H7 (cell line): ENCODE data around the gene CFAP210. TPM values are rescaled to one million over a fixed set of nuclear protein-coding genes. Genes with fewer than 3 reads are reported as not detected.

ENCODE experiments used
- DNase-seq: peaks from one replicate; pipeline ENCODE4 v3.0.0; 2012
- H3K27me3 ChIP-seq: 2 replicates; pipeline ENCODE4 v1.6.0; 2011; ENCODE audit warnings: mild to moderate bottlenecking, low read length; ENCODE audit not compliant: control insufficient read depth, insufficient read depth
- H3K36me3 ChIP-seq: replicated peaks from 2 replicates; pipeline ENCODE4 v1.5.1; 2011; ENCODE audit warnings: low read length; ENCODE audit not compliant: control insufficient read depth, insufficient read depth
- H3K4me3 ChIP-seq: 2 replicates; pipeline ENCODE4 v1.5.1; 2011; ENCODE audit warnings: low read depth, mild to moderate bottlenecking, control low read depth, low read length, moderate library complexity; ENCODE audit not compliant: insufficient read depth
- total RNA-seq: library from RNA; depleted of rRNA; stranded (reverse); fragments of >200 nt; shearing (Covaris generic); gene quantifications from 2 replicates; pipeline ENCODE4 v1.2.3, GENCODE V29; 2014; rRNA removed

The CFAP210 gene, protein sequence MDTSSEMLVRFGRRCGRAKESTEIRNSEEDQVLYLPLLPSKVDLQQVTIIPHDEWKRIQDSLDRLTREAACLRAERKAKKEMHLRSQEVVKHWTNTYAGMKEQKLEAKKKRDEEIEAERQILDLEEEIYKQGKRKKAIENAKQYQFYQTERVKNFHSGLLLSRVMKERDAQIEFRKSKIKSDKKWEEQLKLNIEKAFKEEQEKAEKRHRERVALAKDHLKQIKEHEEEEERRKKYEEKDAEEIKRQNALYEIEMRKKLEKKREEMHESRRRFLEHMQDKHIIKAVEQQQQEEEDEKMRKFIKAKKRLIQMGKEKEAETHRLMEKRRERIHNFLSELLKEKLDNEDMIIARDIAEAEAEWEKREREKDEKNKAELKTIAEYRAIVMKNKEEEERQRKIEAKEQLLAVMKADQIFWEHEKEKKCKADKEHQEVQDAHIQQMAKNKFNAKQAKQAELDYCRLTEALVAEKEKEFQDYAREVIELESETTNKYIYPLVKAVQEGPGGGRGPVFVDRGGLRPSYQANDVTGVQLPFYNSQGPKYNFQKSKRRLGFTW
- 0.28 TPM in 1 of 2 replicates, not detected in the other for total RNA-seq

DNA sequence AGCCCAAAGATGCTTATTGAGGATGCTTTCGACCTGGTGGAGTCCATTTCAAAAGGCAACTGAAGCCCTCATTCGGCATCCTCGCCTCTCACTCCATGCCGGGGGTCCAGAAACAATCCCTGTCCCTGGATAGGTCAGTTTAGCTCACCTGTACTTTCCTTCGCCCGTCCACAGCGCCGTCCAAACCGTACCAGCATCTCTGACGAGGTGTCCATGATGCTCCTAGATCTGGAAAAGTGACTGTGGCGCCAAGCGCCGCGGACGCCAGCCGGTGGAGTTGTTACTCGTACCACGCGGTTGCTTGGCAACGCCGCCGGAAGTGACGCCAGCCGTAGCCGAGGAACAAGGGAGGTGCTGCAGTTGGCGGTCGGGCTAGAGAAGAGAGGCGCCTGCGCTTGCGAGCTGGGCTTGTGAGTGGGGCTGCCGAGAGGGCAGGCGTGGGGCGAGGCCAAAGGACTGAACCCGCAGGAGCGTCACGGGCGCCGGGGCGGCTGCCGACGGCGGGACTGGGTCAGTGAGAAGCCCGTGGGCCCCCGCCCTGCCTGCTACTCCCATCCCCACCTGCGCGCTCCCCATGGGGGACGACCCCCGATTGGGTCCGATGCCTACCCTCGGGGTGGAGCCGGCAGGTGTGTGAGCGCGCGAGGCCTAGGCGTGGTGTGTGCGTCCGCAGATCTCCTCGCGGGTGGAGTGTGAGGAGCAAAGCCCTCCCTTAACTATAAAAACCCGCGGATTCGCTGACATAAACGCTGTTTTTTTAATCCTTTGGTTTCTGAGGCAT lies at the start of gene CFAP210, which contains the start of gene PHOSPHO2:
TSS of gene CFAP210 (minus strand) at position 293 of the 781 bp plus-strand sequence. CDS start at position 215, 78 bp downstream.
TSS of gene PHOSPHO2 (plus strand) at position 357 of the 781 bp plus-strand sequence. CDS start 6,503 bp downstream, outside the sequence.
- Histone ChIP-seq H3K36me3 (no peaks in the 10 kb centered on the region), H3K4me3 (peak within 1 kb of the TSS; percentile 94), H3K27me3 (peaks cover 1% of the 10 kb centered on the region; the same call in 1 of the 2 replicates)
- peak; percentile 93 for DNase-seq

- no peaks in the 10 kb centered on the region for H3K27me3 ChIP-seq
- H3K36me3 ChIP-seq, result peaks cover 11% of the 10 kb centered on the region
- no peak overlapping the region for H3K4me3 ChIP-seq
- DNase-seq, result no peak
Measured at GRCh38 chr2:169743549-169743948, 49.3 kb upstream of the CFAP210 start.

DNA sequence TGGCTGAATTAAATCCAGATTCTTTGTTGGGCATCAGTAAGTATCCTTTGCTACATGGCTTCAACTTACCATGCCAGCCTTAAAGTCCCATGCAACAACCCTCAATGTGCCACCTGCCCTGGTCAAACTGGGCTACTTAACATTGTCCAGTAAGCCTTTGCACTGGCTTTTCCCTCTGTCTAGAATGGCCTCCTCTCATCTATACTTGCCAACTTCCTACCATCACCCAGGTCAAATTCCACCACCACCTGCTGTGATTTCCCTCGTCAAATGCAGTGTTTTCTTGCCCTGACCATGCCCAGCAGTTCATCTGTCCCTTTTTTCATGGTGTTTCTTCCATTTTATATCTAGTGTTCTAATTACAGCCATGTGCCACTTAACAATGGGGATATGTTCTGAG lies 45.1 kb upstream of the CFAP210 start:
- peaks cover 9% of the 10 kb centered on the region for H3K36me3 ChIP-seq
- H3K4me3 ChIP-seq, result no peak overlapping the region
- no peak for DNase-seq
- H3K27me3 ChIP-seq, result no peaks in the 10 kb centered on the region

DNA sequence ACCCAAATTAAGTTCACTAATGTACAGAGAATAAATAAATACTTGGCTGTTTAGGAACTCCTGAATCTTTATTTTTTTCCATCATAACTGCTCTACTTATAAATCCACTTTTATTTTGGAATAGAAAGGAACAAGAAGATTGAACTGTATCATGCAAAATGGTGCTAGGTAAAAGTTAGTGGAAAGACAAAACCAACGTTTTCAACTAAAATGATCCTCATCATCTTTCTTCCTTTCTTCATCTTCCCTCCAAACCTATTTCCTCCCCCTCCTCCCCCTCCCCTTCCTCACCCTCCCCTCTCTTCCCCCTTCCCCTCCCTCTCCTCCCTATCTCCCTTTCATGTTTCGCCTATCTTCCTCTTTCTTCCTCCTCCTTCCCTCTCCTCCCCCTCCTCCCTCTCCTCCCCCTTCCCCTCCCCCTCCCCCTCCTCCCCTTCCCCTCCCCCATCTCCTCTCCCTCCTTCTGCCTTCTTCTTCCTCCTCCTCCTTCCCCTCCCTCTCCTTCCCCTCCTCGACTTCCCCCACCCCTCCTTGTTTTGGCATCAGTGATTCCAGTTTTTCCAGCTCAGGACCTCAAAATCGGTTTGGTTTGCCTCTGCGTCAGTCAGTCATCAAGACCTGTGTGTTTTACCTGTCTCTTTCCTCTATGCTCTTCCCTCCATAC lies 44.5 kb upstream of the CFAP210 start:
- peaks cover 6% of the 10 kb centered on the region for H3K36me3 ChIP-seq
- H3K27me3 ChIP-seq, result no peaks in the 10 kb centered on the region
- no peak for DNase-seq
- H3K4me3 ChIP-seq, result no peak overlapping the region

DNA sequence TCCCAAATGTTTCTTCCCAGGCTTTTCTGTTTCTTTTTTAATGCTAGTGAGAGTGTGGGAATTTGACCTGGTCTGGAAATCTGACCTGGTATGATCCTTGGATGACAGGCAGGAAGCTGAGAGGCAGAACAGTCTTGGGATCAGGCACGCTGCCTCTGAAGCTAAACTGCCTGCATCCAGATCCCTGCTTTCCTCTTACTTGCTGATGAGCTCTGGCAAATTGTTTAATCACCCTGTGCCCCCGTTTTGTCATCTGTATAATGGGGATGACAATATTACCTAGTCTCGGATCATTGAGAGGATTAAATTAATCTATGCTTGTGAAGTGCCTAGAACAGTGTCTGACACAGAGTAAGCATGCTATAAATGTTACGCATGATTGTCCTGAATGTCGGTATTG lies 42.7 kb upstream of the CFAP210 start:
- DNase-seq, result no peak
- Histone ChIP-seq H3K36me3 (peaks cover 2% of the 10 kb centered on the region; the same call in 1 of the 2 replicates), H3K4me3 (no peak overlapping the region), H3K27me3 (no peaks in the 10 kb centered on the region; the same call in 1 of the 2 replicates)

DNA sequence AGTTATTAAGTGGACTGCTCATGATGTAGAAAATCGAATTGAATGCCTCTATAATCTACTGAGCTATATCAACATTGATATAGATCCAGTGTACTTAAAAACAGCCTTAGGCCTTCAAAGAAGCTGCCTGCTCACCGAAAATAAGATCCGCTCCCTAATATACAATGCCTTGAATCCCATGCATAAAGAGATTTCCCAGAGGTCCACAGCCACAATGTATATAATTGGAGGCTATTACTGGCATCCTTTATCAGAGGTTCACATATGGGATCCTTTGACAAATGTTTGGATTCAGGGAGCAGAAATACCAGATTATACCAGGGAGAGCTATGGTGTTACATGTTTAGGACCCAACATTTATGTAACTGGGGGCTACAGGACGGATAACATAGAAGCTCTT lies 41.4 kb upstream of the CFAP210 start:
- Histone ChIP-seq H3K36me3 (no peaks in the 10 kb centered on the region), H3K27me3 (no peaks in the 10 kb centered on the region; the same call in 1 of the 2 replicates), H3K4me3 (no peak overlapping the region)
- no peak for DNase-seq

DNA sequence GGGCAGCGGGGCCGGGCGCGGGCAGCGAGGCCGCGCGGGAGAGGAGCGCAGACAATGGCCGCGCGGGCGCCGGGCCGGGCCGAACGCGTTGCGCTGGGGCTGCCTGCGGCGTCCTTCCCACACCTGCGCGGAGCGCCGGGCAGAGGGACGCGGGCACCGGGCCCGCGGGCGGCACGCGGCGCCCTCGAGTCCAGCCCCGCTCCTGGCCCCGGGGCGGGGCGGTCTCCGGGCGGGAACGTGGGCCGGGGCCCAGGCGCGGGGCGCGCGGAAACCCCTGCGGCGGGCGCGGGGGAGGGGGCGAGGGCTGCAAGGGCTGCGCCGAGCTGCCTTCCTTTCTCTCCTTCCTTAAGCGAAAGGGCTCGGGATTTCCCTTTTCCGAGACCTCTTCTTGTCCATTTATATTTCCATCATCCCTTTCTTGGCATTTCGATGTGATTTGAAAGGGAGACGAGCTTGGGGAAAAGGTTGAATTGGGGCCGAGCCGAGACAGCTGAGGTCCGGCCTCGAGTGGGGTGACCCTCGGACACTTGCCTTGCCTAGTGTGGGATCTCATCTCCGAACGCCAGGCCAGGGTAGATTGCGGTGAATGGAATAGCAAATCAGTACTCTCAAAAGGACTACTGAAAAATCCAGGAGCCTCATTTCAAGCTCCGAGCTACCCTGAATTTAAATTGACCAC lies 40.1 kb upstream of the CFAP210 start:
- H3K27me3 ChIP-seq, result no peaks in the 10 kb centered on the region; the same call in 1 of the 2 replicates
- H3K36me3 ChIP-seq, result no peaks in the 10 kb centered on the region
- H3K4me3 ChIP-seq, result peak overlapping the region; percentile 88
- peak; percentile 88 for DNase-seq

DNA sequence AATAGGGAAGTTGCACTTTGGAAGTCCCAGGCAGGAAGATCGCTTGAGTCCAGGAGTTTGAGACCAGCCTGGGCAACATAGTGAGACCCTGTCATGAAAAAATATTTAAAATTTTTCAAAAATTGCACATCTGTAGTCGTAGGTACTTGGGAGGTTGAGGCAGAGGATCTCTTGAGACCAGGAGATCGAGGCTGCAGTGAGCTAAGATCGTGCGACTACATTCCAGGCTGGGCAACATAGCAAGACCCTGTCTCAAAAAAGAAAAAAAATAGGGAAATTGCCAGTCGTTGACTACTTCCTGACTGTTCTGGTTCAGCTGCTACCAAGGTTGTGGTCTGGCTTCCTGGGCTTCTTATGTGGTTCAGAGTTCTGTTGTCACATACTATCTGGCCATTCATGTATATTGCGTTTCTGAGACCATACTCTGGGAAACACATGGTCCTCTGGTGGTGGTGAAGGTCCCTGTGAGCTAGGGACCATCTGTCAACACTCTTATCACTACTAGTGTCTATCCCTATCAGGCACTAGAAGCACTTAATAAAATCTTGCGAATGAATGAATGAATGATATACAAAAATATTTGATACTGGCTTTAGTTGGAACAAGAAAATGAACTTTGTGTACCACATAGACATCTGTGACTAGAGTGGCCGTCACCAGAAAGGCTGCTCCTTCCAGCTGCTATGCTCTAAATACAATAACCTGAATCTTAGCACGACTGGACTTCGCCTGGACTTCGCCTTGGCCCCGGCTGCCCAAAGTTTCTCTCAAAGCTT lies 38.6 kb upstream of the CFAP210 start:
- Histone ChIP-seq H3K27me3 (no peaks in the 10 kb centered on the region; the same call in 1 of the 2 replicates), H3K36me3 (no peaks in the 10 kb centered on the region), H3K4me3 (peak overlapping the region; percentile 88)
- DNase-seq, result no peak

DNA sequence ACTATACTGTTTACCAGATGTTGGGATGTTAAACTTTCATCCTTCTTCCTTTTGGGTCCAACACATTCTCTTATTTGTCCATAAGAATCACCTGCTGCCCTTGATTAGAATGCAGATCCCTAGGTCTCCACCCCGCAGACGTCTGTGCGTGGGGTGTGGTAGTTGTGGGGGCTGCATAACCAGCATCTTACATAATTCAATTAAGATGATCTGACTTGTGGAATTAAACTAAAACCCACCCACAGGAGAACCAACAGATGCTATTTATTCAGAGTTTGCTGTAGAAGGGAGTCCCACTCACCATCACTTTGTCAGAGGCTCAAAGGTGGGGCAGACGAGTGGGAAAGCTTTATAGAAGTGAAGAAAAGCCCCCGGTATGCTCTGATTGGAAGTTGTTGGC lies 37.9 kb upstream of the CFAP210 start:
- no peak overlapping the region for H3K4me3 ChIP-seq
- no peak for DNase-seq
- H3K27me3 ChIP-seq, result no peaks in the 10 kb centered on the region; the same call in 1 of the 2 replicates

DNA sequence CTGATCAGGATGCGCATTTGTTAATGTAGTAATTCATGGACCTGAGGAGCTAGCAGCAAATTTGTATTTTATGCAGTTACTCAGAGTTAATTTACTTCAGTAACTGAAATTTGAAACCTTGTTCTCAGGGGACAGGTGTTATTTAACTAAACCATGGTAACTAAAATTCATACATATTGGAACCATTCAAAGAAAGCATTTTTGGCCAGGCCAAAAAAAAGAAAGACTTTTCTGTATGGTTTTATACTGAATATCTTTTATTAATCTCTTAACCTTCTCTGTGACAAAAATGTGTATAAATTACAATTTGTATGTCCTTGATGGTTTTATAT lies 35.0 kb upstream of the CFAP210 start:
- DNase-seq, result no peak

More for the DNA sequence above, 37.9 kb upstream of the CFAP210 start:
- H3K36me3 ChIP-seq, result no peaks in the 10 kb centered on the region

GRCh38 chr2:169727065-169727464 lies 32.9 kb upstream of the CFAP210 start:
- Histone ChIP-seq H3K27me3 (no peaks in the 10 kb centered on the region), H3K36me3 (no peaks in the 10 kb centered on the region), H3K4me3 (no peak overlapping the region)
- DNase-seq, result peak; percentile 63

More for the DNA sequence above, 35.0 kb upstream of the CFAP210 start:
- Histone ChIP-seq H3K27me3 (no peaks in the 10 kb centered on the region; the same call in 1 of the 2 replicates), H3K4me3 (no peak overlapping the region), H3K36me3 (no peaks in the 10 kb centered on the region)

DNA sequence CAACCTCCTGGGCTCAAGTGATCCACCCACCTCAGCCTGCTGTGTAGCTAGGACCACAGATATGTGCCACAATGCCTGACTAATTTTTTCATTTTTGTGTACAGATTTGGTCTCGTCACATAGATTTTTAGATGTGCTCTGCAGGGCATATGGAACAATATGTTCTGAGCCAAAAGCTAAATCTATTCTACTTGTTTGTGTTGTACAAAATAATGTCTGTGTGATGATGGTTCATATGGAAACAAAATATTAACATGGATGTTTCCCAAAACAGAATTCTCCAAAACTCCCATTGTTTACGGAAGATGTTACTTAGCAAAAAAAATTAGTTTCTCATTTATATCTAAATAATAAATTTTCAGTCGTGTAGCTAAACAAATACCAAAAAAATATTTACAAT lies 26.8 kb upstream of the CFAP210 start:
- no peak overlapping the region for H3K4me3 ChIP-seq

GRCh38 chr2:169718930-169719504 lies 24.8 kb upstream of the CFAP210 start:
- H3K27me3 ChIP-seq, result no peaks in the 10 kb centered on the region
- no peak for DNase-seq
- H3K36me3 ChIP-seq, result no peaks in the 10 kb centered on the region
- H3K4me3 ChIP-seq, result no peak overlapping the region

More for the DNA sequence above, 26.8 kb upstream of the CFAP210 start:
- Histone ChIP-seq H3K27me3 (no peaks in the 10 kb centered on the region), H3K36me3 (no peaks in the 10 kb centered on the region)
- no peak for DNase-seq
